Measurements from ENCODE around the gene DZIP1.
"Not testable (repeated sequence)": the region's sequence is repeated elsewhere in the genome, so short reads cannot be mapped to it uniquely, and the experiment has no call there.

DZIP1 gene

GRCh38 chr13:95644601-95645052 lies at the start of gene DZIP1:
TSS of gene DZIP1 (minus strand) at chr13:95644706. CDS start at chr13:95642029, 2,677 bp downstream.
- DNase-seq (ENCODE audit: low read depth in 3 of 3) = peak in 1 of 3 experiments; percentile 38

DNA sequence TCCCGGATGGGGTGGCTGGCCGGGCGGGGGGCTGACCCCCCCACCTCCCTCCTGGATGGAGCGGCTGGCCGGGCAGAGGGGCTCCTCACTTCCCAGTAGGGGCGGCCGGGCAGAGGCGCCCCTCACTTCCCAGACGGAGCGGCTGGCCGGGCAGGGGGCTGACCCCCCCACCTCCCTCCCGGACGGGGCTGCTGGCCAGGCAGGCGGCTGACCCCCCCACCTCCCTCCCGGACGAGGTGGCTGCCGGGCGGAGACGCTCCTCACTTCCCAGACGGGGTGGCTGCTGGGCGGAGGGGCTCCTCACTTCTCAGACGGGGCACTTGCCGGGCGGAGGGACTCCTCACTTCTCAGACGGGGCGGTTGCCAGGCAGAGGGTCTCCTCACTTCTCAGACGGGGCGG lies 46.5 kb upstream of the DZIP1 start:
- DNase-seq (ENCODE audit: low read depth in 3 of 3) = not testable (repeated sequence)

DNA sequence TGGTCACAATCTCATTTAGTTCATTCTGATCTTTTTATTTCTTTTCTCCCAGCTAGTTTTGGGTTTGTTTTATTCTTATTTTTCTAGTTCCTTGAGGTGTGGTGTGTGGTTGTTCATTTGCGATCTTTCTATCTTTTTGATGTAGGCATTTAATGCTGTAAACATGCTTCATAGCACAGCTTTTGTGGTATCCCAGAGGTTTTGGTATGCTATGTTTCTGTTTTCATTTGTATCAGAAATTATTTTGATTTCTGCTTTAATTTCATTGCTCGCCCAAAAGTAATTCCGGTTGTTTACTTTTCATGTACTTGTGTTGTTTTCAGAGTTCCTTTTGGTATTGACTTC lies 45.0 kb upstream of the DZIP1 start:
- DNase-seq (ENCODE audit: low read depth in 3 of 3) = no peak

- not testable (repeated sequence) for DNase-seq (ENCODE audit: low read depth in 3 of 3)
These were observed 40.5 kb upstream of the DZIP1 start for GRCh38 chr13:95684960-95685359.

- no peak for DNase-seq (ENCODE audit: low read depth in 3 of 3)
These were observed 39.9 kb upstream of the DZIP1 start for GRCh38 chr13:95684418-95684817.

- no peak for DNase-seq (ENCODE audit: low read depth in 3 of 3)
These were observed 35.2 kb upstream of the DZIP1 start for GRCh38 chr13:95679722-95680121.

- no peak for DNase-seq (ENCODE audit: low read depth in 3 of 3)
These were observed 34.5 kb upstream of the DZIP1 start for GRCh38 chr13:95678967-95679366.

- DNase-seq (ENCODE audit: low read depth in 3 of 3) = no peak
These were observed 33.2 kb upstream of the DZIP1 start for GRCh38 chr13:95677564-95678266.

DNA sequence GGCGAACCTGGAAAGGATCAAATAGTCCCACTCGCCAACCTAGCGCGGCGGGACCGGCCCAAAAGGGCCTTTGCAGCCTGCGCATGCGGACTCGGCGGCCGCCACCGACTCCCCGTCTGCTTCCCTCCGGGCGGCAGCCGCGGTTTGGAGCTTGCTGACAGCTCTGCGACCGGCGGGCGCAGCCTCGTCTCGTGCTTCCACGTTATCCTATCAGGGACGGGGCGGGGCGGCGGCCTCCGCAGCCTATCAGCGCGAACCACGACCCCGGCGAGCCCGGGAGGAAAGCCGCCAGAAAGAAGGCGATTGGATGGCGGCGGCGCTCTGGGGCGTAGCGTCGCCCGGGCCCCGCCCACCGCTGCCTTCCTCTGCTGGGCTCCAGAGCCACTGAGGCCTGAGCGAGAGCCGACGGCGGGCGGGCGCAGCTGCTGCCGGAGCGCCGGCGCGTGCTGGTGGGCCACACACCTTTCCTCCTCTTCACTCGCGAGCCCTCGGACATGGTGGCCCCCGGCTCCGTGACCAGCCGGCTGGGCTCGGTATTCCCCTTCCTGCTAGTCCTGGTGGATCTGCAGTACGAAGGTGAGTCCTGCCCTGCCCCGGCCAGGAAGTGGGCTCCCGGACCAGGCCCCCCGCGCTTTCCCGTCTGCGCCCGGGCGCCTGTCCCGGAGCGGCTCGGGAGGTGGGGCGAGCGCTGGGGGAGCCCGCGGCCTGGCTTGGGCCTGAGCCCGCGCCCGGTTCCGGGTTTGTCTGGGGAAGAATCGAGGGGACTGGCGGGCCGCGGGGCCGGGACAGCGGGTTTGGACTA lies 32.5 kb upstream of the DZIP1 start, which contains the start of gene DNAJC3:
TSS of gene DNAJC3 (plus strand) at position 378 of the 802 bp plus-strand sequence. CDS start at position 495, 117 bp downstream.
- DNase-seq (ENCODE audit: low read depth in 3 of 3) = peak; percentile 96 to 97 (median 97)

DNA sequence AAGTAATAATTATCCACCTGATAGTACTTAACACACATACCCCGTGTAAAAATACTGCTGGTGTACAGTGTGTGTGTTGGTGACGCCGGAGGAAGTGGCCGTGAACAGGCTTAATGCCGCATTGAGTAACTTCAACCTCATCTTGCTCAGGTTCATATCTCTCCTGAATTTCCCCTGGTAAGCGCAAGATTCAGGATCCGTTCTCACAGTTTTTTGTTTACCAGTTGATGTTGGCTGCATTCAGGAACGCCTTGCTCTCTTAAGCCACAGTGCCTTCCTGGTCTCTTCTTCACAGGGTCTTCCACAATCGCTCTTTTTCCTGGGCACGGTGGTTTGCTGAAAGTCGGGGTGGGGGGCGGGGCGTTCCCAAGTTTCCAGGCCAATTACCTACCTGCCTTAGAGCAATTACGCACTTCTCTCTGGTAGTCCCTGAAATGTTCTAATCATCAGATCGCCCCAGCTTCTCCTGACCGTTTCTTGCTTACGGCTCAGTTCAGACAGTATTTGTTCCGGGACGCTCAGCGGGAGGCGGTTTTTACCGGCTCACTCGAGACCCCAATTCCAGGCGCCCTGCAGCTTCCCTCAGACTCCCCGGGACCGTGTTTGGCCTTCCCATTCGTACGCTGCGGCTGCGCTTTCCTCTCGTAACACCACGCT lies 31.7 kb upstream of the DZIP1 start:
- DNase-seq (ENCODE audit: low read depth in 3 of 3) = peak in 1 of 3 experiments; percentile 3

GRCh38 chr13:95671597-95671996 lies 27.1 kb upstream of the DZIP1 start:
- DNase-seq (ENCODE audit: low read depth in 3 of 3) = no peak

DNA sequence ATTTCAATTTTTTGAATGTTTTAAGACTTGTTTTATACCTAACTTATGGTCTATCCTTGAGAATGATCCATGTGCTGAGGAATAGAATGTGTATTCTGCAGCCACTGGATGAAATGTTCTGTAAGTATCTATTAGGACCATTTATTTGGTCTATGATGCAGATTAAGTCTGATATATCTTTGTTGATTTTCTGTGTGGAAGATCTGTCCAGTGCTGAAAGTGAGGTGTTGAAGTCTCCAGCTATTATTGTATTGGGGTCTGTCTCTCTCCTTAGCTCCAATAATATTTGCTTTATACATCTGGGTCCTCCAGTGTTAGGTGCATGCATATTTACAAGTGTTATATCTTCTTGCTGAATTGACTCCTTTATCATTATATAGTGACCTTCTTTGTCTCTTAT lies 22.7 kb upstream of the DZIP1 start:
- not testable (repeated sequence) for DNase-seq (ENCODE audit: low read depth in 3 of 3)

- DNase-seq (ENCODE audit: low read depth in 3 of 3) = no peak
These were observed 16.6 kb upstream of the DZIP1 start for GRCh38 chr13:95660981-95661581.

- DNase-seq (ENCODE audit: low read depth in 3 of 3) = no peak
These were observed 15.0 kb upstream of the DZIP1 start for GRCh38 chr13:95659500-95659899.

GRCh38 chr13:95656386-95657015 lies 12.0 kb upstream of the DZIP1 start:
- DNase-seq (ENCODE audit: low read depth in 3 of 3) = no peak

DNA sequence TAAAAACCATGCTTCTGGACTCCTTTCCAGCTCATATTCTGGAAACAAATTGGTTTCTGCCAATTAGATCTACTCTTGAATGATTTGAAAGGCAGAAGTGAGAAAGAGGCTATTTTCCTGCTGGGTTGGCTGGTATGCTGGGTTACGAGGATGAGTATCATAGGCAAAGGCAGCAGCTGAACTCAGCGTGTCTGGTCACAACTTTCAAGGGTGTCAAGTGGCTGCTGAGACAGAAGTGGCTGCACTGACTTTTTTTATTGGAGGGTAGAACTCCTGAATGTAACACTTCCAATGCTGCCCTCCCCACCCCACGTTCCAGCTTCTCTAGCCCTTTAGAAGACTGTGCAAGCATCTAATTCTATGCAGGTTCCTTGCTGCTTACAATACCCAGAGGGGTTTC lies 8.3 kb upstream of the DZIP1 start:
- no peak for DNase-seq (ENCODE audit: low read depth in 3 of 3)

DNA sequence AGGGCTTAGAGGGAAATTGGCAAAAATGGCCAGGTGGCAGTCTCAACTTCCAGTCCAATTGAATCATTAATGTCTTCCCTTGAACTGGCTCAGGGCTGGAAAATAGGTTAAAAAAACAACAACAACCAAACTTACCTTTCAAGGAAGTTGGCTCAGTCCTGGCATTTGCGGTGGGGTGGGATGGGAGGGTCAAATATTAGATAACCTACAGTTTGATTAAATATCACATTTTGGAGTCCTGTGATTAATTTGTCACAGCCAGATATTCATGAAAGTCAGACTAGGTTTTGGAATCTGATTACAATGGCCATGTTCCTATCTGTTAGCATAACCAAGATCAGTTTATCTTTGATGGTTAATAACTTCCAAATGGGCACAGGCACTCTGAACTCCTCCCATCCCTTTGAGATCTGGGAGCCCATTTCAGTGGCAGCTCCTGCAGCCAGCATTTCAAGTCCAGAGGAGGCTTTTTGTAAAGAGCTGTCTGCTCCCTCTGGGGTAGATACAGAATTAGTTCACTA lies 7.8 kb upstream of the DZIP1 start:
- no peak for DNase-seq (ENCODE audit: low read depth in 3 of 3)

- DNase-seq (ENCODE audit: low read depth in 3 of 3) = no peak
These were observed 6.2 kb upstream of the DZIP1 start for GRCh38 chr13:95650696-95651095.

DNA sequence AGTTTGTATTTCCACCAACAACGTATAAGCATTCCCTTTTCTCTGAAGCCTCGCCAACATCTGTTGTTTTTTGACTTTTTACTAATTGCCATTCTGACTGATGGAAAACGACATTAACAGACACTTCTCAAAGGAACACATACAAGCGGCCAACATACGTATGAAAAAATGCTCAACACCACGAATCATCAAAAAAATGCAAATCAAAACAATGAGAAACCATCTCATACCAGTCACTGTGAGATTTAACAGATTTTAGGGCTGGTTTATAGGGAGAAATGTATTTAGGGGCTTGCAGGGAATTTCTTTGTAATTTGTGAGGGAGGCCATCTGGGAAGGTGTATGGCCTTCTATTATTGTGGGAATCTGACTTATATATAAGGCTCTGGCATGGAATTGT lies 2.8 kb upstream of the DZIP1 start:
- DNase-seq (ENCODE audit: low read depth in 3 of 3) = no peak

GRCh38 chr13:95643936-95644598 lies 439 bp downstream of the DZIP1 start:
- peak in 1 of 3 experiments; percentile 3 for DNase-seq (ENCODE audit: low read depth in 3 of 3)

GRCh38 chr13:95643571-95643935 lies 953 bp downstream of the DZIP1 start:
- DNase-seq (ENCODE audit: low read depth in 3 of 3) = no peak
